IMR-90 (cell line): Measurements from ENCODE around the gene E4F1. TPM values are rescaled to one million over a fixed set of nuclear protein-coding genes. Genes with fewer than 3 reads are reported as not detected.

Experiments
- ATAC-seq: fragments of 200-7000 bp; cut with Tn5 transposase; 2 replicates; pipeline ENCODE4 v1.9.1; 2020; ENCODE audit warnings: low read depth, mild to moderate bottlenecking, moderate library complexity
- BruUV-seq: library from RNA; stranded (reverse); fragments of 400-500 nt; replicated peaks from 2 replicates; lab custom pipeline; 2021; lab: Mats Ljungman, UMichigan
- CTCF ChIA-PET: fragments of 300-600 bp; formaldehyde crosslinking; extraction: SDS; loops from one replicate; lab custom pipeline; 2021; ENCODE audit warnings: antibody characterized with exemption; lab: Yijun Ruan, JAX
- POLR2A ChIA-PET: fragments of 300-600 bp; sonication (Branson Sonifier 250); formaldehyde crosslinking; loops from one replicate; lab custom pipeline; 2022; ENCODE audit warnings: antibody characterized with exemption; ENCODE audit not compliant: unreplicated experiment; lab: Charles Lee
- DNase-seq: peaks from one replicate; pipeline ENCODE4 v3.0.0; 2013
- H2AFZ ChIP-seq: replicated peaks from 2 replicates; pipeline ENCODE3; 2013; ENCODE audit warnings: low read length, mild to moderate bottlenecking; ENCODE audit not compliant: poor library complexity
- H2AK5ac ChIP-seq: 2 replicates; pipeline ENCODE4 v1.6.1; 2013; ENCODE audit warnings: low read depth, low read length, inconsistent platforms
- H2AK9ac ChIP-seq: replicated peaks from 2 replicates; pipeline ENCODE3; 2013; ENCODE audit warnings: mild to moderate bottlenecking, low read depth, low read length, moderate library complexity; ENCODE audit not compliant: poor library complexity
- H2BK120ac ChIP-seq: 2 replicates; pipeline ENCODE4 v1.6.1; 2013; ENCODE audit warnings: low read depth, low read length, inconsistent platforms
- H2BK15ac ChIP-seq: 3 replicates; pipeline ENCODE4 v1.6.1; 2013; ENCODE audit warnings: low read depth, low read length, inconsistent platforms
- H2BK20ac ChIP-seq: 2 replicates; pipeline ENCODE4 v1.6.1; 2013; ENCODE audit warnings: low read depth, mild to moderate bottlenecking, inconsistent platforms, low read length, moderate library complexity
- H2BK5ac ChIP-seq: 2 replicates; pipeline ENCODE4 v1.6.1; 2013; ENCODE audit warnings: mild to moderate bottlenecking, low read depth, low read length, inconsistent platforms; ENCODE audit not compliant: poor library complexity, severe bottlenecking
- H3K14ac ChIP-seq: replicated peaks from 2 replicates; pipeline ENCODE4 v1.6.1; 2013; ENCODE audit warnings: low read depth, low read length, inconsistent platforms
- H3K18ac ChIP-seq: 2 replicates; pipeline ENCODE4 v1.6.1; 2013; ENCODE audit warnings: low read depth, low read length, control low read depth
- H3K23ac ChIP-seq: 2 replicates; pipeline ENCODE4 v1.6.1; 2013; ENCODE audit warnings: low read depth, low read length, inconsistent platforms
- H3K27ac ChIP-seq: 2 replicates; pipeline ENCODE4 v1.5.1; 2013; ENCODE audit warnings: mild to moderate bottlenecking, control low read depth, low read length; ENCODE audit not compliant: insufficient read depth
- H3K27me3 ChIP-seq: 2 replicates; pipeline ENCODE4 v1.6.1; 2013; ENCODE audit warnings: low read length; ENCODE audit not compliant: control insufficient read depth, insufficient read depth
- H3K36me3 ChIP-seq: 2 replicates; pipeline ENCODE4 v1.6.1; 2013; ENCODE audit warnings: low read length, mixed read lengths; ENCODE audit not compliant: control insufficient read depth, insufficient read depth
- H3K4ac ChIP-seq: 2 replicates; pipeline ENCODE4 v1.6.1; 2013; ENCODE audit warnings: low read depth, low read length, inconsistent platforms
- H3K4me1 ChIP-seq: 2 replicates; pipeline ENCODE4 v1.6.1; 2013; ENCODE audit warnings: low read length, mixed read lengths; ENCODE audit not compliant: control insufficient read depth, insufficient read depth
- H3K4me2 ChIP-seq: 2 replicates; pipeline ENCODE4 v1.6.1; 2013; ENCODE audit warnings: low read depth, mild to moderate bottlenecking, control low read depth, low read length, moderate library complexity
- H3K4me3 ChIP-seq: 2 replicates; pipeline ENCODE4 v1.5.1; 2013; ENCODE audit warnings: low read depth, mild to moderate bottlenecking, control low read depth, low read length, moderate library complexity; ENCODE audit not compliant: insufficient read depth
- H3K56ac ChIP-seq: 2 replicates; pipeline ENCODE4 v1.6.1; 2013; ENCODE audit warnings: low read length, inconsistent platforms; ENCODE audit not compliant: insufficient read depth; ENCODE audit errors: extremely low read depth
- H3K79me1 ChIP-seq, 2 experiments: 2 replicates each; pipeline ENCODE4 v1.6.1; 2013; ENCODE audit warnings: low read length in 2 of 2, inconsistent platforms in 1 of 2, low read depth in 1 of 2
- H3K9ac ChIP-seq: 2 replicates; pipeline ENCODE4 v1.6.1; 2013; ENCODE audit warnings: low read depth, low read length, control low read depth
- H3K9me1 ChIP-seq: 2 replicates; pipeline ENCODE4 v1.6.1; 2013; ENCODE audit warnings: low read length, inconsistent platforms; ENCODE audit not compliant: insufficient read depth
- H3K9me3 ChIP-seq: 2 replicates; pipeline ENCODE4 v1.6.1; 2013; ENCODE audit warnings: low read length; ENCODE audit not compliant: control insufficient read depth, insufficient read depth
- H4K20me1 ChIP-seq: 2 replicates; pipeline ENCODE4 v1.6.1; 2013; ENCODE audit warnings: low read length, inconsistent platforms; ENCODE audit not compliant: insufficient read depth
- H4K5ac ChIP-seq: 2 replicates; pipeline ENCODE4 v1.6.1; 2013; ENCODE audit warnings: mild to moderate bottlenecking, low read depth, low read length, control low read depth
- H4K8ac ChIP-seq, 2 experiments: 2 replicates each; pipeline ENCODE4 v1.6.1; 2013; ENCODE audit warnings: low read depth in 2 of 2, low read length in 2 of 2, control low read depth in 1 of 2, inconsistent platforms in 1 of 2
- H4K91ac ChIP-seq: 2 replicates; pipeline ENCODE4 v1.6.1; 2013; ENCODE audit warnings: low read depth, low read length, inconsistent platforms; ENCODE audit not compliant: insufficient read depth
- CEBPB ChIP-seq: IDR thresholded peaks from 2 replicates; pipeline ENCODE4 v1.6.1; 2012; ENCODE audit warnings: low read depth, low read length, improper control_type of control experiment
- CHD1 ChIP-seq: IDR thresholded peaks from 2 replicates; pipeline ENCODE4 v1.6.1; 2012; ENCODE audit warnings: low read depth, low read length, improper control_type of control experiment
- ELK1 ChIP-seq: fragments of 150-350 bp; IDR thresholded peaks from 2 replicates; pipeline ENCODE4 v1.6.1; 2016; ENCODE audit warnings: low read depth, mild to moderate bottlenecking, low read length, moderate library complexity, borderline replicate concordance
- MAZ ChIP-seq: IDR thresholded peaks from 2 replicates; pipeline ENCODE4 v1.6.1; 2012; ENCODE audit warnings: low read depth, mild to moderate bottlenecking, low read length, improper control_type of control experiment, moderate library complexity, borderline replicate concordance
- RCOR1 ChIP-seq: IDR thresholded peaks from 2 replicates; pipeline ENCODE4 v1.6.1; 2012; ENCODE audit warnings: mild to moderate bottlenecking, low read length, improper control_type of control experiment; ENCODE audit not compliant: insufficient replicate concordance
- SMC3 ChIP-seq: fragments of 150-350 bp; IDR thresholded peaks from 2 replicates; pipeline ENCODE4 v1.6.1; 2016; ENCODE audit warnings: low read depth, mild to moderate bottlenecking, antibody characterized with exemption, low read length, moderate library complexity
- USF2 ChIP-seq: fragments of 150-350 bp; IDR thresholded peaks from 2 replicates; pipeline ENCODE4 v1.6.1; 2017; ENCODE audit warnings: mild to moderate bottlenecking, antibody characterized with exemption, low read length, low read depth
- WGBS, 2 experiments: methylation state at CpG; one replicate each; pipeline versions ENCODE4 v1.1.5 to v1.1.7; 2013; ENCODE audit warnings: missing lambda C conversion rate in 2 of 2; ENCODE audit not compliant: insufficient read length in 1 of 2; ENCODE audit errors: extremely low coverage in 2 of 2; 5-methylcytosine and 5-hydroxymethylcytosine counted together
- dilution Hi-C: fragments of 300-500 bp; cut with HindIII; formaldehyde crosslinking; loops from one replicate; pipeline ENCODE4 v1.14.3; 2018; ENCODE audit warnings: low sequenced_read_pairs; ENCODE audit not compliant: unreplicated experiment
- in situ Hi-C: fragments of 300-500 bp; cut with MboI; formaldehyde crosslinking; loops from 3 replicates; pipeline ENCODE4 v1.14.3; 2019; ENCODE audit warnings: low sequenced_read_pairs, inconsistent platforms, mixed read lengths
- intact Hi-C: fragments of 100-400 bp; cut with micrococcal nuclease; formaldehyde crosslinking; loops from 2 replicates; pipeline ENCODE4 v1.10.0; 2022
- polyA plus RNA-seq, 3 experiments: library from polyadenylated mRNA; depleted of rRNA; stranded (reverse); fragments of >200 nt; gene quantifications; 2 replicates each; pipeline ENCODE4 v1.2.3, GENCODE V29; 2012; ENCODE audit warnings: low replicate concordance in 1 of 3
- total RNA-seq: library from RNA; depleted of rRNA; stranded (reverse); fragments of >200 nt; gene quantifications from 2 replicates; pipeline ENCODE4 v1.2.3, GENCODE V29; 2012

Gene E4F1
- total and polyA plus RNA-seq, 2 of the 4 experiments (the other 2 are of a cell fraction), result 13.1 to 33.0 TPM

- no peaks in the 10 kb centered on the region for H4K20me1 ChIP-seq
- H3K27me3 ChIP-seq, result peaks cover 27% of the 10 kb centered on the region
- TF ChIP-seq CHD1 (no peak), CEBPB (no peak), SMC3 (no peak), RCOR1 (no peak), USF2 (no peak), MAZ (no peak), ELK1 (no peak)
- H2AK5ac ChIP-seq, result no peak overlapping the region
- no peak overlapping the region for H3K4ac ChIP-seq
- no peak overlapping the region for H3K23ac ChIP-seq
- in situ Hi-C loops, result no loop called here
- no peak overlapping the region for H2BK5ac ChIP-seq
- no peak overlapping the region for H2BK20ac ChIP-seq
- H3K4me2 ChIP-seq, result no peak overlapping the region
- WGBS, 2 experiments, result 84% methylated on average over 4 of the region's 11 CpGs; no CpG with 5 or more reads in 1 of the 2 experiments
- H3K18ac ChIP-seq, result no peak overlapping the region
- ChIA-PET POLR2A (no interaction called here), CTCF (no interaction called here)
- H2BK120ac ChIP-seq, result no peak overlapping the region
- no peak overlapping the region for H4K5ac ChIP-seq
- H2AFZ ChIP-seq, result no peak overlapping the region
- H2BK15ac ChIP-seq, result no peak overlapping the region
- H3K4me1 ChIP-seq, result no peaks in the 10 kb centered on the region
- no peak for DNase-seq
- intact Hi-C loops, result no loop called here
- dilution Hi-C loops, result no loop called here
- H3K9me3 ChIP-seq, result no peaks in the 10 kb centered on the region
- H3K56ac ChIP-seq, result no peak overlapping the region
- no peaks in the 10 kb centered on the region for H3K9me1 ChIP-seq
- H3K9ac ChIP-seq, result no peak overlapping the region
- H4K8ac ChIP-seq, result no peak overlapping the region
- ATAC-seq, result no peak
- no TSS peak for BruUV-seq
- H2AK9ac ChIP-seq, result no peak overlapping the region
- no peak overlapping the region for H3K14ac ChIP-seq
- H3K27ac ChIP-seq, result no peak overlapping the region
- H3K4me3 ChIP-seq, result no peak overlapping the region
- no peaks in the 10 kb centered on the region for H3K79me1 ChIP-seq
- H4K91ac ChIP-seq, result no peak overlapping the region
- H3K36me3 ChIP-seq, result no peaks in the 10 kb centered on the region
Observed at GRCh38 chr16:2191446-2191706, 32.0 kb upstream of the E4F1 start.
